GM12878 (cell line): ENCODE results near the gene HERC4.

ENCODE experiments used
- CHD1 ChIP-seq: IDR thresholded peaks from 2 replicates; pipeline ENCODE4 v1.6.1; 2012; ENCODE audit warnings: low read depth, low read length, improper control_type of control experiment
- CHD2 ChIP-seq: IDR thresholded peaks from 2 replicates; pipeline ENCODE4 v1.6.1; 2011; ENCODE audit warnings: low read depth, low read length, improper control_type of control experiment, borderline replicate concordance
- FOXK2 ChIP-seq: fragments of 450-650 bp; IDR thresholded peaks from 2 replicates; pipeline ENCODE4 v1.6.1; 2017; ENCODE audit warnings: mild to moderate bottlenecking, moderate library complexity
- JUND ChIP-seq: IDR thresholded peaks from 2 replicates; pipeline ENCODE4 v1.6.1; 2012; ENCODE audit warnings: low read depth, mild to moderate bottlenecking, low read length, improper control_type of control experiment, moderate library complexity
- POLR2A ChIP-seq: IDR thresholded peaks from 2 replicates; pipeline ENCODE4 v1.6.1; 2011; ENCODE audit warnings: low read depth, mild to moderate bottlenecking, low read length
- RCOR1 ChIP-seq: conservative IDR thresholded peaks from 2 replicates; pipeline ENCODE4 v1.6.1; 2012; ENCODE audit warnings: low read depth, low read length, improper control_type of control experiment
- SMC3 ChIP-seq: IDR thresholded peaks from 2 replicates; pipeline ENCODE4 v1.6.1; 2011; ENCODE audit warnings: low read length, improper control_type of control experiment, borderline replicate concordance
- SREBF1 ChIP-seq: IDR thresholded peaks from 2 replicates; pipeline ENCODE4 v1.6.1; 2012; ENCODE audit warnings: mild to moderate bottlenecking, low read length
- TCF7 ChIP-seq: IDR thresholded peaks from 2 replicates; pipeline ENCODE4 v1.6.1; 2014; ENCODE audit warnings: antibody characterized with exemption, borderline replicate concordance
- ZNF274 ChIP-seq: IDR thresholded peaks from one replicate; pipeline ENCODE4 v1.8.0; 2011; ENCODE audit not compliant: insufficient read length, insufficient read depth
- TF ChIP-seq, protein P1 (sequence below): IDR thresholded peaks from 2 replicates; pipeline ENCODE4 v1.6.1; 2012; ENCODE audit warnings: low read depth, low read length, improper control_type of control experiment
- TF ChIP-seq, protein P2 (sequence below), 3 experiments: IDR thresholded peaks in 2 of 3; conservative IDR thresholded peaks in 1 of 3; 2 replicates each; pipeline ENCODE4 v1.5.1; 2011; ENCODE audit warnings: low read depth in 3 of 3, low read length in 3 of 3, mild to moderate bottlenecking in 3 of 3, control low read depth in 2 of 3, moderate library complexity in 2 of 3, inconsistent platforms in 1 of 3, mixed read lengths in 1 of 3; ENCODE audit not compliant: control insufficient read depth in 2 of 3, insufficient read depth in 1 of 3; ENCODE audit errors: extremely low read depth in 1 of 3
- TF ChIP-seq, protein P3 (sequence below): fragments of 450-650 bp; IDR thresholded peaks from 2 replicates; pipeline ENCODE4 v1.6.1; 2017; ENCODE audit warnings: mild to moderate bottlenecking
- TF ChIP-seq, protein P4 (sequence below): IDR thresholded peaks from 2 replicates; pipeline ENCODE4 v1.6.1; 2012; ENCODE audit warnings: mild to moderate bottlenecking, low read depth, low read length

DNA sequence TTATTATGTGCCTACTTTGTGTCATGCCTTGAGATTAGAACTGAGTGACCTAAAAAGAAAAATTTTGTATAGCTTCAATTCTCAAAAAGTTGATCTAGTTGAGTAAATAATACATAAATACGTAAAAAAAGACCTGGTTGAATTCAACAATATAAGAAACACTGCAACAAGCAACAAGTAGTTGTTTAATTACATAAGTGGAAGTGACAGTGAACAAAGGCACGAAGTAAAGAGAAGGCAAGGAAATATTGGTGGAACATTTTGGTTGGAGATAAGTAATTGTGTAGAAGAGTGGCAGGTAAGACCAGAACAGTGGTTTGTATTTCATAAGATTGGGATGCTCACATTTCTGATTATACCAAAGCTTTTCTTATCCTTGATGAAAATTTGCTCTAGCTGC is 26.0 kb upstream of the HERC4 start:
- TF ChIP-seq POLR2A (no peak), SREBF1 (no peak), FOXK2 (no peak), ZNF274 (no peak), TCF7 (no peak), RCOR1 (no peak), SMC3 (no peak), CHD1 (no peak), JUND (no peak), CHD2 (no peak)
- TF ChIP-seq, protein P1, sequence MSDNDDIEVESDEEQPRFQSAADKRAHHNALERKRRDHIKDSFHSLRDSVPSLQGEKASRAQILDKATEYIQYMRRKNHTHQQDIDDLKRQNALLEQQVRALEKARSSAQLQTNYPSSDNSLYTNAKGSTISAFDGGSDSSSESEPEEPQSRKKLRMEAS = no peak
- TF ChIP-seq, protein P2, sequence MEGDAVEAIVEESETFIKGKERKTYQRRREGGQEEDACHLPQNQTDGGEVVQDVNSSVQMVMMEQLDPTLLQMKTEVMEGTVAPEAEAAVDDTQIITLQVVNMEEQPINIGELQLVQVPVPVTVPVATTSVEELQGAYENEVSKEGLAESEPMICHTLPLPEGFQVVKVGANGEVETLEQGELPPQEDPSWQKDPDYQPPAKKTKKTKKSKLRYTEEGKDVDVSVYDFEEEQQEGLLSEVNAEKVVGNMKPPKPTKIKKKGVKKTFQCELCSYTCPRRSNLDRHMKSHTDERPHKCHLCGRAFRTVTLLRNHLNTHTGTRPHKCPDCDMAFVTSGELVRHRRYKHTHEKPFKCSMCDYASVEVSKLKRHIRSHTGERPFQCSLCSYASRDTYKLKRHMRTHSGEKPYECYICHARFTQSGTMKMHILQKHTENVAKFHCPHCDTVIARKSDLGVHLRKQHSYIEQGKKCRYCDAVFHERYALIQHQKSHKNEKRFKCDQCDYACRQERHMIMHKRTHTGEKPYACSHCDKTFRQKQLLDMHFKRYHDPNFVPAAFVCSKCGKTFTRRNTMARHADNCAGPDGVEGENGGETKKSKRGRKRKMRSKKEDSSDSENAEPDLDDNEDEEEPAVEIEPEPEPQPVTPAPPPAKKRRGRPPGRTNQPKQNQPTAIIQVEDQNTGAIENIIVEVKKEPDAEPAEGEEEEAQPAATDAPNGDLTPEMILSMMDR (IDR thresholded peaks at IDR 0.05 in 2 of 3, conservative IDR thresholded peaks at IDR 0.05 in 1 of 3; ENCODE audit: control insufficient read depth in 2 of 3, extremely low read depth in 1 of 3, insufficient read depth in 1 of 3, low read depth in 3 of 3, low read length in 3 of 3) = no peak
- TF ChIP-seq, protein P3, sequence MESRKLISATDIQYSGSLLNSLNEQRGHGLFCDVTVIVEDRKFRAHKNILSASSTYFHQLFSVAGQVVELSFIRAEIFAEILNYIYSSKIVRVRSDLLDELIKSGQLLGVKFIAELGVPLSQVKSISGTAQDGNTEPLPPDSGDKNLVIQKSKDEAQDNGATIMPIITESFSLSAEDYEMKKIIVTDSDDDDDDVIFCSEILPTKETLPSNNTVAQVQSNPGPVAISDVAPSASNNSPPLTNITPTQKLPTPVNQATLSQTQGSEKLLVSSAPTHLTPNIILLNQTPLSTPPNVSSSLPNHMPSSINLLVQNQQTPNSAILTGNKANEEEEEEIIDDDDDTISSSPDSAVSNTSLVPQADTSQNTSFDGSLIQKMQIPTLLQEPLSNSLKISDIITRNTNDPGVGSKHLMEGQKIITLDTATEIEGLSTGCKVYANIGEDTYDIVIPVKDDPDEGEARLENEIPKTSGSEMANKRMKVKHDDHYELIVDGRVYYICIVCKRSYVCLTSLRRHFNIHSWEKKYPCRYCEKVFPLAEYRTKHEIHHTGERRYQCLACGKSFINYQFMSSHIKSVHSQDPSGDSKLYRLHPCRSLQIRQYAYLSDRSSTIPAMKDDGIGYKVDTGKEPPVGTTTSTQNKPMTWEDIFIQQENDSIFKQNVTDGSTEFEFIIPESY = no peak
- TF ChIP-seq, protein P4, sequence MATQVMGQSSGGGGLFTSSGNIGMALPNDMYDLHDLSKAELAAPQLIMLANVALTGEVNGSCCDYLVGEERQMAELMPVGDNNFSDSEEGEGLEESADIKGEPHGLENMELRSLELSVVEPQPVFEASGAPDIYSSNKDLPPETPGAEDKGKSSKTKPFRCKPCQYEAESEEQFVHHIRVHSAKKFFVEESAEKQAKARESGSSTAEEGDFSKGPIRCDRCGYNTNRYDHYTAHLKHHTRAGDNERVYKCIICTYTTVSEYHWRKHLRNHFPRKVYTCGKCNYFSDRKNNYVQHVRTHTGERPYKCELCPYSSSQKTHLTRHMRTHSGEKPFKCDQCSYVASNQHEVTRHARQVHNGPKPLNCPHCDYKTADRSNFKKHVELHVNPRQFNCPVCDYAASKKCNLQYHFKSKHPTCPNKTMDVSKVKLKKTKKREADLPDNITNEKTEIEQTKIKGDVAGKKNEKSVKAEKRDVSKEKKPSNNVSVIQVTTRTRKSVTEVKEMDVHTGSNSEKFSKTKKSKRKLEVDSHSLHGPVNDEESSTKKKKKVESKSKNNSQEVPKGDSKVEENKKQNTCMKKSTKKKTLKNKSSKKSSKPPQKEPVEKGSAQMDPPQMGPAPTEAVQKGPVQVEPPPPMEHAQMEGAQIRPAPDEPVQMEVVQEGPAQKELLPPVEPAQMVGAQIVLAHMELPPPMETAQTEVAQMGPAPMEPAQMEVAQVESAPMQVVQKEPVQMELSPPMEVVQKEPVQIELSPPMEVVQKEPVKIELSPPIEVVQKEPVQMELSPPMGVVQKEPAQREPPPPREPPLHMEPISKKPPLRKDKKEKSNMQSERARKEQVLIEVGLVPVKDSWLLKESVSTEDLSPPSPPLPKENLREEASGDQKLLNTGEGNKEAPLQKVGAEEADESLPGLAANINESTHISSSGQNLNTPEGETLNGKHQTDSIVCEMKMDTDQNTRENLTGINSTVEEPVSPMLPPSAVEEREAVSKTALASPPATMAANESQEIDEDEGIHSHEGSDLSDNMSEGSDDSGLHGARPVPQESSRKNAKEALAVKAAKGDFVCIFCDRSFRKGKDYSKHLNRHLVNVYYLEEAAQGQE = no peak
